A549 (cell line): ENCODE measurements around the gene UFD1. TPM values are rescaled to one million over a fixed set of nuclear protein-coding genes. Genes with fewer than 3 reads are reported as not detected.

Source experiments
- ATAC-seq, 2 experiments: fragments of 200-7000 bp in 1 of 2; fragments of >200 bp in 1 of 2; cut with Nextera tagmentation in 1 of 2; cut with Tn5 transposase in 1 of 2; 3 replicates each; pipeline versions ENCODE4 v1.8.0 to v1.9.1; 2018 to 2020; ENCODE audit warnings: mild to moderate bottlenecking in 1 of 2, moderate library complexity in 1 of 2
- CTCF ChIA-PET: fragments of 300-600 bp; sonication (Branson Sonifier 250); formaldehyde crosslinking; extraction: SDS; loops from one replicate; lab custom pipeline; 2021; ENCODE audit warnings: antibody characterized with exemption, inconsistent platforms; lab: Yijun Ruan, JAX
- POLR2A ChIA-PET: fragments of 350-600 bp; formaldehyde crosslinking; extraction: SDS; loops from one replicate; lab custom pipeline; 2021; ENCODE audit warnings: antibody characterized with exemption, inconsistent platforms; lab: Yijun Ruan, JAX
- DNase-seq, 2 experiments: peaks; one replicate each; pipeline versions ENCODE4 v3.0.0 to v3.0.0-alpha.2; 2011 to 2016; ENCODE audit warnings: low read depth in 1 of 2, low spot score in 1 of 2
- FAIRE-seq: peaks from 2 replicates; lab custom pipeline; 2011; peaks lifted over from hg19 to GRCh38; lab: Jason Lieb, UNC
- H3K27ac ChIP-seq, 2 experiments: fragments of >200 bp; sonication (Bioruptor Twin); formaldehyde crosslinking; 3 replicates each; pipeline ENCODE4 v1.5.1; 2016 to 2017
- H3K4me1 ChIP-seq: fragments of >200 bp; sonication (Bioruptor Twin); formaldehyde crosslinking; 3 replicates; pipeline ENCODE4 v1.6.1; 2016
- H3K4me2 ChIP-seq: fragments of >200 bp; sonication (Bioruptor Twin); formaldehyde crosslinking; 3 replicates; pipeline ENCODE4 v1.6.1; 2016
- H3K4me3 ChIP-seq: fragments of >200 bp; sonication (Bioruptor Twin); formaldehyde crosslinking; 3 replicates; pipeline ENCODE4 v1.5.1; 2016
- H3K9me3 ChIP-seq: fragments of >200 bp; sonication (Bioruptor Twin); formaldehyde crosslinking; 3 replicates; pipeline ENCODE4 v1.6.1; 2016
- BHLHE40 ChIP-seq: IDR thresholded peaks from 2 replicates; pipeline ENCODE4 v1.6.1; 2012; ENCODE audit warnings: low read depth, low read length, inconsistent platforms
- CBX2 ChIP-seq: fragments of 200-600 bp; sonication (generic); IDR thresholded peaks from 2 replicates; pipeline ENCODE4 v1.6.1; 2016; ENCODE audit warnings: low read depth, mild to moderate bottlenecking, borderline replicate concordance
- CBX8 ChIP-seq: fragments of 200-600 bp; sonication (generic); IDR thresholded peaks from 2 replicates; pipeline ENCODE4 v1.6.1; 2016
- CHD2 ChIP-seq: fragments of 150-350 bp; IDR thresholded peaks from 2 replicates; pipeline ENCODE4 v1.6.1; 2014; ENCODE audit warnings: low read length; ENCODE audit not compliant: partially characterized antibody
- CHD4 ChIP-seq: fragments of 200-600 bp; sonication (generic); IDR thresholded peaks from 2 replicates; pipeline ENCODE4 v1.6.1; 2016; ENCODE audit warnings: antibody characterized with exemption, mild to moderate bottlenecking, borderline replicate concordance
- EHMT2 ChIP-seq: fragments of 200-600 bp; sonication (generic); IDR thresholded peaks from 2 replicates; pipeline ENCODE4 v1.6.1; 2016; ENCODE audit warnings: antibody characterized with exemption, low read depth, mild to moderate bottlenecking, moderate library complexity
- EP300 ChIP-seq, 2 experiments: fragments of >200 bp; sonication (Bioruptor Twin); formaldehyde crosslinking; IDR thresholded peaks; 2 replicates in 1 of 2; 3 replicates in 1 of 2; pipeline ENCODE4 v1.6.1; 2016 to 2017
- FOSB ChIP-seq: fragments of 250-450 bp; sonication (Bioruptor Pico); IDR thresholded peaks from 2 replicates; pipeline ENCODE4 v1.5.0; 2020; ENCODE audit warnings: mild to moderate bottlenecking, moderate library complexity
- HDAC2 ChIP-seq: fragments of 200-600 bp; sonication (generic); IDR thresholded peaks from 2 replicates; pipeline ENCODE4 v1.6.1; 2016
- HOXA7 ChIP-seq: fragments of 250-450 bp; sonication (Bioruptor Pico); IDR thresholded peaks from 2 replicates; pipeline ENCODE4 v1.5.0; 2020; ENCODE audit warnings: mild to moderate bottlenecking, moderate library complexity
- HOXB13 ChIP-seq: fragments of 250-450 bp; sonication (Bioruptor Pico); IDR thresholded peaks from 2 replicates; pipeline ENCODE4 v1.5.0; 2020; ENCODE audit warnings: low read depth, mild to moderate bottlenecking, moderate library complexity
- JUNB ChIP-seq: fragments of >200 bp; sonication (Bioruptor Twin); formaldehyde crosslinking; IDR thresholded peaks from 2 replicates; pipeline ENCODE4 v1.6.1; 2016
- KDM1A ChIP-seq: fragments of 200-600 bp; sonication (generic); IDR thresholded peaks from 2 replicates; pipeline ENCODE4 v1.6.1; 2016; ENCODE audit warnings: low read depth, mild to moderate bottlenecking
- MAX ChIP-seq: IDR thresholded peaks from 2 replicates; pipeline ENCODE4 v1.6.1; 2012
- NFE2L2 ChIP-seq: fragments of 150-350 bp; conservative IDR thresholded peaks from 2 replicates; pipeline ENCODE4 v1.6.1; 2014; ENCODE audit warnings: low read length
- PHF8 ChIP-seq: fragments of 200-600 bp; sonication (generic); IDR thresholded peaks from 2 replicates; pipeline ENCODE4 v1.6.1; 2016; ENCODE audit warnings: low read depth, mild to moderate bottlenecking, antibody characterized with exemption, moderate library complexity, borderline replicate concordance
- POLR2A ChIP-seq: IDR thresholded peaks from 2 replicates; pipeline ENCODE4 v1.6.1; 2012; ENCODE audit warnings: mild to moderate bottlenecking, low read length
- RAD21 ChIP-seq, 2 experiments: fragments of >200 bp in 1 of 2; sonication (Bioruptor Twin) in 1 of 2; formaldehyde crosslinking in 1 of 2; IDR thresholded peaks in 1 of 2; conservative IDR thresholded peaks in 1 of 2; 2 replicates in 1 of 2; 3 replicates in 1 of 2; pipeline ENCODE4 v1.6.1; 2012 to 2018; ENCODE audit warnings: inconsistent platforms in 1 of 2
- RFX5 ChIP-seq: fragments of 450-650 bp; IDR thresholded peaks from 2 replicates; pipeline ENCODE4 v1.7.1; 2014; ENCODE audit warnings: antibody characterized with exemption, mild to moderate bottlenecking, moderate library complexity
- SMC3 ChIP-seq: fragments of >200 bp; sonication (Bioruptor Twin); formaldehyde crosslinking; IDR thresholded peaks from 3 replicates; pipeline ENCODE4 v1.6.1; 2018; ENCODE audit warnings: inconsistent platforms
- SREBF2 ChIP-seq: fragments of 450-650 bp; IDR thresholded peaks from 2 replicates; pipeline ENCODE4 v1.6.1; 2014; ENCODE audit warnings: mild to moderate bottlenecking, moderate library complexity
- TP53 ChIP-seq: fragments of 250-450 bp; sonication (Bioruptor Pico); IDR thresholded peaks from 2 replicates; pipeline ENCODE4 v1.5.0; 2021; ENCODE audit warnings: mild to moderate bottlenecking, moderate library complexity
- ZFP36 ChIP-seq: fragments of 450-650 bp; IDR thresholded peaks from 2 replicates; pipeline ENCODE4 v1.6.1; 2014; ENCODE audit warnings: borderline replicate concordance; ENCODE audit not compliant: partially characterized antibody
- ZSCAN20 ChIP-seq: fragments of 250-450 bp; sonication (Bioruptor Pico); IDR thresholded peaks from 2 replicates; pipeline ENCODE4 v1.8.0; 2022; ENCODE audit warnings: mild to moderate bottlenecking, moderate library complexity
- WGBS: methylation state at CpG from one replicate; pipeline ENCODE4 v1.1.6; 2017; ENCODE audit errors: missing lambda C conversion rate; 5-methylcytosine and 5-hydroxymethylcytosine counted together
- polyA plus RNA-seq, 4 experiments: library from polyadenylated mRNA; depleted of rRNA in 3 of 4; stranded (reverse); fragments of >200 nt; fragmentation: RNase III in 1 of 4; extraction: RNeasy Plus Mini Kit Qiagen cat#74134 plus additional on column Dnase treatment in 1 of 4; gene quantifications; 2 replicates in 3 of 4; 3 replicates in 1 of 4; pipeline ENCODE4 v1.2.3, GENCODE V29; 2011 to 2017
- TF ChIP-seq, protein P1 (sequence below): fragments of 450-650 bp; IDR thresholded peaks from 2 replicates; pipeline ENCODE4 v1.6.1; 2014; ENCODE audit warnings: antibody characterized with exemption
- TF ChIP-seq, protein P2 (sequence below): IDR thresholded peaks from 2 replicates; pipeline ENCODE4 v1.6.1; 2012

The UFD1 gene
- polyA plus RNA-seq, 2 of the 4 experiments (the other 2 are of a cell fraction) = 95.4 to 96.1 TPM

DNA sequence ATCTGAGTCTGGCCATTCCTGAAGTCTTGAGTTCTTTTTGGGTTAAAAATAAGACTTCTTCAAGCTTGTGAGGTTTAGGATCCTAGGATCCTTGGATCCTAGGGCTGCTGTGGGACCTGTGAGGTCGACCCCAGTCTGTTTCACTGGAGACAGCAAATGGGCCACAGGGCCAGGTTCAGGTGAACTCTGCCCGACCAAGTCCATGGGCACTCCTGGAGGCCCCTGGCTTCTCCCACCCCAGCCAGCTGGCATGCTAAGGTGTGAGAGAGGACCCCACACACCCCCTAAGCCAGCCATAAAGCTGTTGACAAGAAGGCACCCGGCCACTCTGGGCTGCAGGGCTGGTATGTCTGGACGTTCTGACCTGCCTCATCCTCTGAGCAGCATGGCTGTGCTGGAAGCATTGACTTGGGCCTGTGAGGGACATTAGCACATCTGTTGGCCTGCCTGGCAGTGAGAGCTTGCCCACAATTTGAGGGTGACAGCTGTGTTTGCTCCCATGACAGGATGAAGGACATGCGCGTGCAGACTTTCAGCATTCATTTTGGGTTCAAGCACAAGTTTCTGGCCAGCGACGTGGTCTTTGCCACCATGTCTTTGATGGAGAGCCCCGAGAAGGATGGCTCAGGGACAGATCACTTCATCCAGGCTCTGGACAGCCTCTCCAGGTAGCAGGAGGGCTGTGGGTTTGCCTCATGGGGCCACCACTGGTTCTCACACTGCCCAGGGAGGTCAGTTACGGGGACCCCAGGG is 29.2 kb upstream of the UFD1 start (continued):
- TF ChIP-seq NFE2L2 (no peak), FOSB (CRISPR knock-in tag) (no peak)
- TF ChIP-seq, all 56 proteins: peak for 0

DNA sequence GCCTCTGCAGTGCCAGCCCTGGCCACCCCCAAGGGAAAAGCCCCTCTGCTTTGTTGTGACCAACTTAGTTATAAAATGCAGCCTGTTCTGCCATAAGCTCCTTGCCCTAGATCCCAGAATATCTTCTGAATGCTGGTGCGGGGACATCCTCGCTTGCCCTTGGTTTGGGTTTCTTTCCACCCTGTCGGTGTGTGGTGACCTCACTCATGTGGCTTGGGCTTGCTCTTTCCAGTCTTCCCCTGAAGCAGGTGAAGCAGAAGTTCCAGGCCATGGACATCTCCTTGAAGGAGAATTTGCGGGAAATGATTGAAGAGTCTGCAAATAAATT is 28.5 kb upstream of the UFD1 start:
- Histone ChIP-seq H3K27ac (no peak overlapping the region), H3K4me2 (no peak overlapping the region), H3K4me1 (no peaks in the 10 kb centered on the region), H3K4me3 (no peak overlapping the region), H3K9me3 (no peaks in the 10 kb centered on the region)
- ChIA-PET CTCF (interaction anchor here (1.2 kb wide), 1 partner anchor 123 kb away, joined by 3 read pairs; no protein-coding TSS in a partner anchor), POLR2A (no interaction called here)
- ATAC-seq (no peak), DNase-seq (no peak), FAIRE-seq (no peak)
- 100% methylated on average over 4 of the region's 4 CpGs for WGBS
- TF ChIP-seq CBX2 (no peak), POLR2A (no peak), ZSCAN20 (no peak), CBX8 (no peak), HOXA7 (CRISPR knock-in tag) (no peak), BHLHE40 (no peak), CHD4 (no peak), JUNB (no peak), HDAC2 (no peak), TP53 (no peak), NFE2L2 (no peak), EP300 (IDR thresholded peaks at IDR 0.05) (no peak), HOXB13 (CRISPR knock-in tag) (no peak), RFX5 (no peak), RAD21 (conservative IDR thresholded peaks at IDR 0.05 in 1 of 2, IDR thresholded peaks at IDR 0.05 in 1 of 2) (no peak), MAX (no peak), EHMT2 (no peak), CHD2 (no peak)
- TF ChIP-seq, protein P1, sequence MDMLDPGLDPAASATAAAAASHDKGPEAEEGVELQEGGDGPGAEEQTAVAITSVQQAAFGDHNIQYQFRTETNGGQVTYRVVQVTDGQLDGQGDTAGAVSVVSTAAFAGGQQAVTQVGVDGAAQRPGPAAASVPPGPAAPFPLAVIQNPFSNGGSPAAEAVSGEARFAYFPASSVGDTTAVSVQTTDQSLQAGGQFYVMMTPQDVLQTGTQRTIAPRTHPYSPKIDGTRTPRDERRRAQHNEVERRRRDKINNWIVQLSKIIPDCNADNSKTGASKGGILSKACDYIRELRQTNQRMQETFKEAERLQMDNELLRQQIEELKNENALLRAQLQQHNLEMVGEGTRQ = no peak
- TF ChIP-seq, protein P2, sequence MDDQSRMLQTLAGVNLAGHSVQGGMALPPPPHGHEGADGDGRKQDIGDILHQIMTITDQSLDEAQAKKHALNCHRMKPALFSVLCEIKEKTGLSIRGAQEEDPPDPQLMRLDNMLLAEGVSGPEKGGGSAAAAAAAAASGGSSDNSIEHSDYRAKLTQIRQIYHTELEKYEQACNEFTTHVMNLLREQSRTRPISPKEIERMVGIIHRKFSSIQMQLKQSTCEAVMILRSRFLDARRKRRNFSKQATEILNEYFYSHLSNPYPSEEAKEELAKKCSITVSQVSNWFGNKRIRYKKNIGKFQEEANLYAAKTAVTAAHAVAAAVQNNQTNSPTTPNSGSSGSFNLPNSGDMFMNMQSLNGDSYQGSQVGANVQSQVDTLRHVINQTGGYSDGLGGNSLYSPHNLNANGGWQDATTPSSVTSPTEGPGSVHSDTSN = no peak

DNA sequence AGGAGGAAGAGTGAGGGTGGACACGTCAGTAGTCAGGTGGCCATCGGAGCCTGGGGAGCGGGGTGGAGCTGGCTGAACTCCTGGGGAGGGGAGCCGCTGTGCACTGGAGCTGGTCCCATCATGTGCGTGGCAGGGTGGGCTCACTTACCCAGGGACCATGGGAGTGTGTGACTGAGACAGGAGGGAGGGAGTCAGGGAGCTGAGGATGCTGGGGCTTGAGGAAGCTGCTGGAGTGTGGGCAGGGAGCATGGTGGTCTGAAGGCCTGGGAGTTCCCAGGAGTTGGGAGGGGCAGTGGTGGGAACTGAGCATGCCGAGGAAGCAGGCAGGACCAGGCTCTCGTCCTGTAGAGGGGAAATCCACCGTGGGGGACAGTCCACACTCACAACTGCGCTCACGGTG is 27.2 kb upstream of the UFD1 start:
- WGBS = 82% methylated on average over 10 of the region's 10 CpGs
- TF ChIP-seq MAX (no peak), KDM1A (no peak), HOXA7 (CRISPR knock-in tag) (no peak), SREBF2 (no peak), PHF8 (no peak), SMC3 (no peak), ZFP36 (no peak), HDAC2 (no peak), POLR2A (no peak)
- TF ChIP-seq, protein P2 = no peak
- ChIA-PET POLR2A (no interaction called here), CTCF (interaction anchor here (1.1 to 1.9 kb wide), 2 partner anchors 17 to 124 kb away, joined by 3 to 5 read pairs; no protein-coding TSS in a partner anchor)
- Histone ChIP-seq H3K4me3 (no peak overlapping the region), H3K9me3 (no peaks in the 10 kb centered on the region), H3K27ac (no peak overlapping the region), H3K4me1 (no peaks in the 10 kb centered on the region), H3K4me2 (no peak overlapping the region)
- FAIRE-seq (no peak), DNase-seq (no peak), ATAC-seq (no peak)
